Pancreas (tissue), 10 donors: ENCODE data around the gene PTPRK. TPM values are rescaled to one million over a fixed set of nuclear protein-coding genes. Genes with fewer than 3 reads are reported as not detected.

ENCODE experiments used
- ATAC-seq, 4 donors: fragments of 200-7000 bp; cut with Tn5 transposase; one replicate each; pipeline versions ENCODE4 v1.8.0 to v1.9.1; 2020; ENCODE audit warnings: mild to moderate bottlenecking in 4 of 4, moderate library complexity in 4 of 4
- DNase-seq, 6 donors: peaks; one replicate each; pipeline ENCODE4 v3.0.0-alpha.2; 2020
- FAIRE-seq: peaks from 2 replicates; lab custom pipeline; 2012; peaks lifted over from hg19 to GRCh38; lab: Jason Lieb, UNC
- H3K27ac ChIP-seq, 4 donors: fragments of 200-600 bp; sonication (generic); 1 replicate in 3 of 4; 2 replicates in 1 of 4; pipeline versions ENCODE4 v1.5.0 to v1.8.0; 2020
- H3K27me3 ChIP-seq, 4 donors: fragments of 200-600 bp; one replicate each; pipeline ENCODE4 v1.8.0; 2021
- H3K36me3 ChIP-seq, 3 donors: fragments of 200-600 bp; sonication (generic) in 1 of 3; one replicate each; pipeline versions ENCODE4 v1.5.0 to v1.8.0; 2020 to 2021
- H3K4me1 ChIP-seq, 3 donors: fragments of 200-600 bp; one replicate each; pipeline ENCODE4 v1.8.0; 2021
- H3K4me3 ChIP-seq, 4 donors: fragments of 200-600 bp; sonication (generic) in 2 of 4; one replicate each; pipeline versions ENCODE4 v1.5.0 to v1.8.0; 2020 to 2021
- H3K9me3 ChIP-seq, 4 donors: fragments of 200-600 bp; one replicate each; pipeline ENCODE4 v1.8.0; 2021
- CTCF ChIP-seq, 4 donors: fragments of 200-600 bp; sonication (generic) in 3 of 4; IDR thresholded peaks; one replicate each; pipeline versions ENCODE4 v1.5.0 to v1.8.0; 2021; ENCODE audit warnings: antibody characterized with exemption in 4 of 4
- WGBS, 2 donors: extraction: QIAGEN DNeasy Blood & Tissue Kit; methylation state at CpG; one replicate each; pipeline ENCODE4 v1.1.7; 2013; 5-methylcytosine and 5-hydroxymethylcytosine counted together
- intact Hi-C, 3 donors: fragments of 100-400 bp; cut with DNase I; formaldehyde crosslinking; loops; one replicate each; pipeline versions ENCODE4 v1.11.1 to v1.14.2; 2022
- polyA plus RNA-seq, 2 donors: library from polyadenylated mRNA; stranded (reverse); fragments of 200-250 nt; gene quantifications; one replicate each; pipeline ENCODE4 v1.2.3, GENCODE V29; 2013
- total RNA-seq, 6 donors: library from RNA; stranded (reverse); fragmentation: NEBNext Ultra II Directional in 4 of 6; extraction: Animal tissue kit (Norgen Biotek cat#: 25700) in 4 of 6; gene quantifications; one replicate each; pipeline versions ENCODE4 v1.2.1 to v1.2.4, GENCODE V29; 2021 to 2023
- donor health status: healthy with polysubstance abuse.
- donor health status: DM: no; HTN: no; CAD: no; lungs with moderate emphysema.
- donor health status: DM: no; HTN: no; CAD: no.
- donor health status: control.
- donor health status: control.
- donor health status: Bipolar disorder and iron deficiency.
- donor health status: DM: yes; HTN: yes; CAD: no.
- donor health status: DM: no; HTN: no; CAD: no.
- donor health status: DM: no; HTN: no; CAD: no.
- donor health status: DM: yes; HTN: yes; CAD: no.

The PTPRK gene
- total and polyA plus RNA-seq, 8 donors: 10.5 to 72.7 (median 51.7) TPM

DNA sequence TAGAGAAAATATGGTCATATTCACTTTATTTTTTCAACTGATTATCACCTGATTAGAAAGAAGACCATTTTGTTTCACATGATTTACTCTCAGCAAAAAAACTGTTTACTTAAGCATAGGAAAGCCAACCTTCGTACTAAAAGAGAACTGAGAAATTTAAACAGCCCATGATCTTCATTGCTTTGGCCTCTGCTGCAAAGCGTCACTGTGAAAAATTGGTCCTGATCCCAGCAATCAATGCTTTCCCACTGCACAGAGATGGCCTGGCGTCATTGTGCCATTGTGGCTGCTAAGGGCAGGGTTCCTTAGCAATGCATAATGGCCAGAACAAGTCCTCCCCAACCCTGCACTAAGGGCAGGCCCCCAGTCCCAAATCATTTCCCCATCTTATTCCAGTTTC lies 599.6 kb downstream of the PTPRK start:
- no peaks in the 10 kb centered on the region for H3K4me1 ChIP-seq
- DNase-seq (no peak), FAIRE-seq (no peak), ATAC-seq (no peak)
- TF ChIP-seq CTCF (IDR thresholded peaks at IDR 0.05): no peak
- no peak overlapping the region for H3K27ac ChIP-seq
- H3K4me3 ChIP-seq: no peak overlapping the region
- intact Hi-C loops: no loop called here
- no peaks in the 10 kb centered on the region for H3K27me3 ChIP-seq
- 31 to 34% methylated on average over 3 of the region's 3 CpGs for WGBS, 2 donors
- no peaks in the 10 kb centered on the region for H3K9me3 ChIP-seq
- no peaks in the 10 kb centered on the region for H3K36me3 ChIP-seq
